OCI-LY1 (cell line): ENCODE measurements around the gene SCAMP3.

Experiments used
- H2AFZ ChIP-seq: fragments of 200-600 bp; sonication (generic), shearing (Covaris generic); 2 replicates; pipeline ENCODE4 v1.6.0; 2014; ENCODE audit warnings: antibody characterized with exemption, mild to moderate bottlenecking, low read length
- H3F3A ChIP-seq: fragments of 200-600 bp; sonication (generic), shearing (Covaris generic); 2 replicates; pipeline ENCODE4 v1.6.0; 2014; ENCODE audit warnings: mild to moderate bottlenecking, antibody characterized with exemption, low read length, moderate library complexity; ENCODE audit not compliant: insufficient read depth
- H3K27ac ChIP-seq: fragments of 200-600 bp; sonication (generic); 2 replicates; pipeline ENCODE4 v1.5.1; 2014; ENCODE audit warnings: low read length, mixed run types, mild to moderate bottlenecking, low read depth; ENCODE audit not compliant: poor library complexity, severe bottlenecking
- H3K27me3 ChIP-seq: fragments of 200-600 bp; sonication (generic); 2 replicates; pipeline ENCODE4 v1.6.0; 2014; ENCODE audit warnings: antibody characterized with exemption, mild to moderate bottlenecking, low read length, moderate library complexity; ENCODE audit not compliant: insufficient read depth
- H3K36me3 ChIP-seq: fragments of 200-600 bp; sonication (generic); 2 replicates; pipeline ENCODE4 v1.6.1; 2014; ENCODE audit warnings: mild to moderate bottlenecking, antibody characterized with exemption, low read length, moderate library complexity, mixed read lengths; ENCODE audit not compliant: insufficient read depth
- H3K4me1 ChIP-seq: fragments of 200-600 bp; sonication (generic); 2 replicates; pipeline ENCODE4 v1.5.1; 2014; ENCODE audit warnings: mild to moderate bottlenecking, low read length, moderate library complexity; ENCODE audit not compliant: insufficient read depth, severe bottlenecking
- H3K4me2 ChIP-seq: fragments of 200-600 bp; sonication (generic), shearing (Covaris generic); 2 replicates; pipeline ENCODE4 v1.6.1; 2014; ENCODE audit warnings: low read length
- H3K4me3 ChIP-seq: fragments of 200-600 bp; sonication (generic); 2 replicates; pipeline ENCODE4 v1.5.1; 2014; ENCODE audit warnings: low read length, low read depth, mild to moderate bottlenecking, mixed read lengths; ENCODE audit not compliant: poor library complexity, severe bottlenecking
- H3K79me2 ChIP-seq: fragments of 200-600 bp; shearing (Covaris generic); 2 replicates; pipeline ENCODE4 v1.6.1; 2016; ENCODE audit warnings: mixed run types, low read length, mixed read lengths; ENCODE audit not compliant: insufficient read depth
- H3K9ac ChIP-seq: fragments of 200-600 bp; sonication (generic), shearing (Covaris generic); 2 replicates; pipeline ENCODE4 v1.6.1; 2014; ENCODE audit warnings: mild to moderate bottlenecking, low read length, mixed read lengths
- H3K9me2 ChIP-seq: fragments of 200-600 bp; sonication (generic), shearing (Covaris generic); 2 replicates; pipeline ENCODE4 v1.6.1; 2014; ENCODE audit warnings: low read depth, mild to moderate bottlenecking, low read length, mixed read lengths
- H3K9me3 ChIP-seq: fragments of 200-600 bp; shearing (Covaris generic); 2 replicates; pipeline ENCODE4 v1.6.1; 2014; ENCODE audit warnings: low read length, mixed read lengths
- H4K20me1 ChIP-seq: fragments of 200-600 bp; sonication (generic), shearing (Covaris generic); 2 replicates; pipeline ENCODE4 v1.6.0; 2016; ENCODE audit warnings: mild to moderate bottlenecking, low read length; ENCODE audit not compliant: insufficient read depth
- EZH2 ChIP-seq: fragments of 200-600 bp; sonication (generic), shearing (Covaris generic); IDR thresholded peaks from 2 replicates; pipeline ENCODE4 v1.8.0; 2017; ENCODE audit warnings: borderline replicate concordance, mixed run types, mild to moderate bottlenecking, antibody characterized with exemption, low read length, moderate library complexity, mixed read lengths
- TF ChIP-seq, protein P1 (sequence below): fragments of 200-600 bp; sonication (generic), shearing (Covaris generic); IDR thresholded peaks from 2 replicates; pipeline ENCODE4 v1.5.1; 2017; ENCODE audit warnings: mild to moderate bottlenecking, antibody characterized with exemption, low read length, moderate library complexity, mixed read lengths

The SCAMP3 gene

DNA sequence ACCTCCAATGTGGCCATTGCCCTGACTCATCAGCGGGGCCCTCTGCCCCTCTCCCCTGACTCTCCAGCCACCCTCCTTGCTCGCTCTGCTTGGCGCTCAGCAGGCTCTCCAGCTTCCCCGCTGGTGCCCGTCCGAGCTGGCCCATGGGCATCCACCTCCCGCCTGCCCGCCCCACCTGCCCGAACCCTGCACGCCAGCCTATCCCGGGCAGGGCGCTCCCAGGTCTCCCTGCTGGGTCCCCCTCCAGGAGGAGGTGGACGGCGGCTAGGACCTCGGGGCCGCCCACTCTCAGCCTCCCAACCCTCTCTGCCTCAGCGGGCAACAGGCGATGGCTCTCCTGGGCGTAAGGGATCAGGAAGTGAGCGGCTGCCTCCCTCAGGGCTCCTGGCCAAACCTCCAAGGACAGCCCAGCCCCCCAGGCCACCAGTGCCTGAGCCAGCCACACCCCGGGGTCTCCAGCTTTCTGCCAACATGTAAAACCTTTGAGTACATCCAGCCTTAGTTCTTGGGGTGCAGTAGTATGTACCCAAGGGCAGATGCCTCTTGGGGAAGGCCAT is 25.9 kb upstream of the SCAMP3 start:
- H3K9ac ChIP-seq = no peak overlapping the region
- no peak for TF ChIP-seq EZH2
- TF ChIP-seq, protein P1, sequence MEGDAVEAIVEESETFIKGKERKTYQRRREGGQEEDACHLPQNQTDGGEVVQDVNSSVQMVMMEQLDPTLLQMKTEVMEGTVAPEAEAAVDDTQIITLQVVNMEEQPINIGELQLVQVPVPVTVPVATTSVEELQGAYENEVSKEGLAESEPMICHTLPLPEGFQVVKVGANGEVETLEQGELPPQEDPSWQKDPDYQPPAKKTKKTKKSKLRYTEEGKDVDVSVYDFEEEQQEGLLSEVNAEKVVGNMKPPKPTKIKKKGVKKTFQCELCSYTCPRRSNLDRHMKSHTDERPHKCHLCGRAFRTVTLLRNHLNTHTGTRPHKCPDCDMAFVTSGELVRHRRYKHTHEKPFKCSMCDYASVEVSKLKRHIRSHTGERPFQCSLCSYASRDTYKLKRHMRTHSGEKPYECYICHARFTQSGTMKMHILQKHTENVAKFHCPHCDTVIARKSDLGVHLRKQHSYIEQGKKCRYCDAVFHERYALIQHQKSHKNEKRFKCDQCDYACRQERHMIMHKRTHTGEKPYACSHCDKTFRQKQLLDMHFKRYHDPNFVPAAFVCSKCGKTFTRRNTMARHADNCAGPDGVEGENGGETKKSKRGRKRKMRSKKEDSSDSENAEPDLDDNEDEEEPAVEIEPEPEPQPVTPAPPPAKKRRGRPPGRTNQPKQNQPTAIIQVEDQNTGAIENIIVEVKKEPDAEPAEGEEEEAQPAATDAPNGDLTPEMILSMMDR = no peak
- H3K9me2 ChIP-seq = no peaks in the 10 kb centered on the region
- no peaks in the 10 kb centered on the region; the same call in 1 of the 2 replicates for H3F3A ChIP-seq
- no peaks in the 10 kb centered on the region for H4K20me1 ChIP-seq
- no peak overlapping the region for H3K4me3 ChIP-seq
- H2AFZ ChIP-seq = no peak overlapping the region
- no peaks in the 10 kb centered on the region for H3K9me3 ChIP-seq
- no peak overlapping the region for H3K4me2 ChIP-seq
- H3K27me3 ChIP-seq = no peaks in the 10 kb centered on the region
- H3K4me1 ChIP-seq = no peaks in the 10 kb centered on the region
- H3K79me2 ChIP-seq = no peaks in the 10 kb centered on the region
- no peaks in the 10 kb centered on the region for H3K36me3 ChIP-seq
- no peak overlapping the region for H3K27ac ChIP-seq

DNA sequence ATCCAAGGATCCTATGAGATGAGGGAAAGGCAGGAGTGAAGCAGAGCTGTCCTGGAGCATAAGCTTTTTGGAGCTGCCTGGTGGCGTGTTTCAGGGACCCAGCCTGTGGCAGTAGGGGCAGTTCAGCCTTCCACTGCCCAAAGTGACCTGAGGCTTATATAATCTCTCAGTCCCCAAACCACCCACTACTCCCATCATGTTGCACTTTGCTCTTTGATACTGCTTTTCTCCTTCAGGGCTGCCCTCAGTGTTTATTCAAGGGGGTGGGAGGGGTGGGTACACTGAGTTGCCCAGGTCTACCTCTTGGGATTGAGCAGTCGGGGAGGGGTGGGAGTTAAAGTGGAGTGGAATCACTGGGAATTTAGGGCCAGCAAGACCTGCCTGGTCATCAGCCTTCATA is 24.4 kb upstream of the SCAMP3 start:
- peaks cover 3% of the 10 kb centered on the region; the same call in 1 of the 2 replicates for H3K36me3 ChIP-seq
- H3F3A ChIP-seq = no peaks in the 10 kb centered on the region; the same call in 1 of the 2 replicates
- no peak overlapping the region for H3K4me2 ChIP-seq
- H3K27ac ChIP-seq = no peak overlapping the region
- no peaks in the 10 kb centered on the region for H3K9me3 ChIP-seq
- H3K9me2 ChIP-seq = no peaks in the 10 kb centered on the region
- no peaks in the 10 kb centered on the region for H3K27me3 ChIP-seq
- no peaks in the 10 kb centered on the region for H3K79me2 ChIP-seq
- TF ChIP-seq, protein P1 = no peak
- TF ChIP-seq EZH2 = no peak
- H4K20me1 ChIP-seq = no peaks in the 10 kb centered on the region
- H2AFZ ChIP-seq = no peak overlapping the region
- no peak overlapping the region for H3K9ac ChIP-seq
- H3K4me1 ChIP-seq = no peaks in the 10 kb centered on the region
- no peak overlapping the region for H3K4me3 ChIP-seq

DNA sequence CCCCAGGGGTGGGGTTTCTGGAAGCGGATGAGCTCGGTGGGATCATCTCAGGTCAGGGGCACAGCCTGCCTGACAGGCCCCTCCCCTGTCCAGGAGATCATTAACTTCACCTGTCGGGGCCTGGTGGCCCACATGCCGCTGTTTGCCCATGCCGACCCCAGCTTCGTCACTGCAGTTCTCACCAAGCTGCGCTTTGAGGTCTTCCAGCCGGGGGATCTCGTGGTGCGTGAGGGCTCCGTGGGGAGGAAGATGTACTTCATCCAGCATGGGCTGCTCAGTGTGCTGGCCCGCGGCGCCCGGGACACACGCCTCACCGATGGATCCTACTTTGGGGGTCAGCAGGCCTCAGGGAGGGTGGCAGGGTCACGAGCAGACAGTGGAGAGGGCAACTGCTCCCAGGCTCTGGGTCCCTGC is 23.5 kb upstream of the SCAMP3 start:
- Histone ChIP-seq H3K4me2 (no peak overlapping the region), H3K9me2 (no peaks in the 10 kb centered on the region), H3K4me1 (no peaks in the 10 kb centered on the region), H3F3A (no peaks in the 10 kb centered on the region; the same call in 1 of the 2 replicates), H4K20me1 (no peaks in the 10 kb centered on the region), H3K4me3 (no peak overlapping the region), H3K9ac (no peak overlapping the region), H3K9me3 (no peaks in the 10 kb centered on the region), H3K79me2 (no peaks in the 10 kb centered on the region), H2AFZ (no peak overlapping the region), H3K27me3 (no peaks in the 10 kb centered on the region), H3K36me3 (peaks cover 3% of the 10 kb centered on the region; the same call in 1 of the 2 replicates), H3K27ac (no peak overlapping the region)
- TF ChIP-seq EZH2 = no peak
- TF ChIP-seq, protein P1 = no peak
